ENCODE data around the gene DBNDD2.

Gene DBNDD2

GRCh38 chr20:45452772-45453691 is 44.9 kb downstream of the DBNDD2 start:
- no peak for DNase-seq

GRCh38 chr20:45456632-45457031 is 48.5 kb downstream of the DBNDD2 start:
- peak; percentile 29 for DNase-seq

- DNase-seq: no peak
Measured at GRCh38 chr20:45459606-45460005, 51.5 kb downstream of the DBNDD2 start.

Measured in NCI-H1105 (cell line).